GM19099 (cell line): Measurements from ENCODE around the gene LBHD2.

Experiments used
- POLR2A ChIP-seq: IDR thresholded peaks from 3 replicates; pipeline ENCODE4 v1.6.1; 2011; ENCODE audit warnings: low read depth; ENCODE audit not compliant: insufficient read length; ENCODE audit errors: extremely low read depth

LBHD2 gene

GRCh38 chr14:103135333-103136260 is 51.6 kb downstream of the LBHD2 start:
- TF ChIP-seq POLR2A: no peak

GRCh38 chr14:103136388-103137271 is 52.6 kb downstream of the LBHD2 start:
- no peak for TF ChIP-seq POLR2A

GRCh38 chr14:103137689-103138300 is 53.8 kb downstream of the LBHD2 start:
- TF ChIP-seq POLR2A: no peak

GRCh38 chr14:103138301-103139131 is 54.5 kb downstream of the LBHD2 start:
- TF ChIP-seq POLR2A: no peak

GRCh38 chr14:103139132-103140025 is 55.4 kb downstream of the LBHD2 start:
- TF ChIP-seq POLR2A: no peak
